Naive thymus-derived CD4-positive, alpha-beta T cell (primary cell): ENCODE results near the gene WDR27. TPM values are rescaled to one million over a fixed set of nuclear protein-coding genes. Genes with fewer than 3 reads are reported as not detected.

Source experiments
- ATAC-seq: fragments of 150-1000 bp; cut with Tn5 transposase; 2 replicates; pipeline ENCODE4 v1.10.0; 2021; ENCODE audit warnings: mild to moderate bottlenecking, moderate library complexity
- CTCF ChIA-PET: fragments of 350-600 bp; sonication (Branson Sonifier 250); formaldehyde crosslinking; loops from one replicate; lab custom pipeline; 2021; ENCODE audit warnings: antibody characterized with exemption; lab: Charles Lee
- POLR2A ChIA-PET: fragments of 350-600 bp; sonication (Branson Sonifier 250); formaldehyde crosslinking; loops from one replicate; lab custom pipeline; 2021; ENCODE audit warnings: antibody characterized with exemption, inconsistent platforms; lab: Charles Lee
- DNase-seq, 9 donors: peaks; one replicate each; pipeline versions ENCODE4 v3.0.0 to v3.0.0-alpha.2; 2020 to 2022; ENCODE audit warnings: mixed read lengths in 1 of 9
- H3K27ac ChIP-seq: one replicate; pipeline ENCODE4 v1.7.0; 2013; ENCODE audit warnings: mild to moderate bottlenecking, low read depth, low read length, moderate library complexity
- H3K27me3 ChIP-seq, 2 donors: one replicate each; pipeline ENCODE4 v1.7.0; 2013; ENCODE audit warnings: low read length in 2 of 2, mild to moderate bottlenecking in 2 of 2, moderate library complexity in 2 of 2; ENCODE audit not compliant: control insufficient read depth in 2 of 2, insufficient read depth in 2 of 2
- H3K36me3 ChIP-seq, 3 experiments: 1 replicate in 2 of 3; 2 replicates in 1 of 3; pipeline ENCODE4 v1.7.0; 2013; ENCODE audit warnings: low read length in 3 of 3, mild to moderate bottlenecking in 3 of 3, moderate library complexity in 1 of 3; ENCODE audit not compliant: insufficient read depth in 3 of 3, control insufficient read depth in 2 of 3
- H3K4me1 ChIP-seq, 2 donors: one replicate each; pipeline ENCODE4 v1.7.0; 2013; ENCODE audit warnings: low read length in 2 of 2, mild to moderate bottlenecking in 2 of 2, moderate library complexity in 1 of 2; ENCODE audit not compliant: control insufficient read depth in 2 of 2, insufficient read depth in 2 of 2
- H3K4me3 ChIP-seq: 2 replicates; pipeline ENCODE4 v1.7.0; 2013; ENCODE audit warnings: mild to moderate bottlenecking, low read length
- H3K9me3 ChIP-seq, 3 experiments: 1 replicate in 2 of 3; 2 replicates in 1 of 3; pipeline ENCODE4 v1.7.0; 2013; ENCODE audit warnings: low read length in 3 of 3; ENCODE audit not compliant: control insufficient read depth in 2 of 3
- H3K27ac Mint-ChIP-seq, 9 donors: one replicate each; pipeline ENCODE4 v1.8.0; 2020 to 2022; ENCODE audit warnings: mixed read lengths in 9 of 9, mild to moderate bottlenecking in 8 of 9, moderate library complexity in 5 of 9, inconsistent platforms in 2 of 9
- H3K27me3 Mint-ChIP-seq, 5 donors: one replicate each; pipeline ENCODE4 v1.8.0; 2021 to 2022; ENCODE audit warnings: mixed read lengths in 5 of 5, mild to moderate bottlenecking in 1 of 5
- H3K36me3 Mint-ChIP-seq, 5 donors: one replicate each; pipeline ENCODE4 v1.8.0; 2020 to 2022; ENCODE audit warnings: mixed read lengths in 5 of 5, mild to moderate bottlenecking in 3 of 5, inconsistent platforms in 1 of 5
- H3K4me1 Mint-ChIP-seq, 7 donors: one replicate each; pipeline ENCODE4 v1.8.0; 2020 to 2022; ENCODE audit warnings: mixed read lengths in 7 of 7, mild to moderate bottlenecking in 3 of 7, inconsistent platforms in 1 of 7
- H3K4me3 Mint-ChIP-seq, 10 donors: one replicate each; pipeline ENCODE4 v1.8.0; 2020 to 2022; ENCODE audit warnings: mild to moderate bottlenecking in 10 of 10, mixed read lengths in 10 of 10, moderate library complexity in 6 of 10, inconsistent platforms in 2 of 10
- H3K9me3 Mint-ChIP-seq, 11 donors: one replicate each; pipeline ENCODE4 v1.8.0; 2020 to 2022; ENCODE audit warnings: mixed read lengths in 11 of 11, mild to moderate bottlenecking in 4 of 11, inconsistent platforms in 1 of 11, moderate library complexity in 1 of 11
- intact Hi-C, 2 donors: fragments of 100-400 bp; cut with micrococcal nuclease; formaldehyde crosslinking; loops; one replicate each; pipeline ENCODE4 v1.15.1; 2023
- polyA plus RNA-seq, 2 donors: library from polyadenylated mRNA; unstranded; fragments of 300-500 nt; fragmentation: Illumina TruSeq; gene quantifications; one replicate each; pipeline ENCODE4 v1.2.3, GENCODE V29; 2021
- total RNA-seq, 6 experiments: library from RNA in 5 of 6; stranded (reverse) in 5 of 6; gene quantifications; 1 replicate in 5 of 6; 2 replicates in 1 of 6; pipeline ENCODE4 v1.2.3 and lab custom pipeline; 2021 to 2026

Gene WDR27
- total and polyA plus RNA-seq, 7 experiments from 2014 or later = 6.7 to 89.0 (median 36.0) TPM

DNA sequence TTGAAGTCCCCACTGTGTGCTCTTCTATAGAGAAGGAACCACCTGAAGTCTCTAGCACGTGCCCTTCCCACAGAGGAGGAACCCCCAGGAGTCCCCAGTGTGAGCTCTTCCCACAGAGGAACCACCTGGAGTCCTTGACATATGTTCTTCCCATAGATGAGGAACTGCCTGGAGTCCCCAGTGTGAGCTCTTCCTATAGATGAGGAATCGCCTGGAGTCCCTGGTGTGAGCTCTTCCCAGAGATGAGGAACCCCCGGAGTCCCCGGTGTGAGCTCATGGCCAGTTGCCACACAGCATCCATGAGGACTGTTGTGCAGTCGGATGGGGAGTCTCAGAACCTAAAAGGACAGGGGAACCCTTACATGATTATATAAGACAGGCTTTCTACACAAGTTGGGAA is 290.1 kb downstream of the WDR27 start:
- intact Hi-C loops = no loop called here
- H3K9me3 ChIP-seq = peaks cover 0 to 7% (median 0%) of the 10 kb centered on the region in 3 experiments
- H3K4me3 ChIP-seq = no peak overlapping the region
- no peaks in the 10 kb centered on the region for H3K4me1 ChIP-seq
- H3K27me3 ChIP-seq = no peaks in the 10 kb centered on the region
- Mint-ChIP-seq H3K36me3 (peaks cover 0 to 13% (median 0%) of the 10 kb centered on the region in 5 donors), H3K27me3 (peaks cover 0 to 34% (median 19%) of the 10 kb centered on the region in 5 donors), H3K4me1 (no peaks in the 10 kb centered on the region), H3K27ac (no peak overlapping the region), H3K9me3 (peaks cover 3 to 31% (median 10%) of the 10 kb centered on the region in 11 donors), H3K4me3 (no peak overlapping the region)
- POLR2A ChIA-PET = no interaction called here
- CTCF ChIA-PET = no interaction called here
- DNase-seq (no peak), ATAC-seq (no peak)
- H3K36me3 ChIP-seq = no peaks in the 10 kb centered on the region
- H3K27ac ChIP-seq = no peak overlapping the region

GRCh38 chr6:169411296-169411695 is 290.5 kb downstream of the WDR27 start:
- Histone ChIP-seq H3K9me3 (peaks cover 0 to 7% (median 0%) of the 10 kb centered on the region in 3 experiments), H3K36me3 (no peaks in the 10 kb centered on the region), H3K27me3 (no peaks in the 10 kb centered on the region), H3K27ac (no peak overlapping the region), H3K4me1 (no peaks in the 10 kb centered on the region), H3K4me3 (no peak overlapping the region)
- peaks cover 3 to 31% (median 10%) of the 10 kb centered on the region in 11 donors for H3K9me3 Mint-ChIP-seq
- H3K4me3 Mint-ChIP-seq = no peak overlapping the region
- intact Hi-C loops = no loop called here
- H3K36me3 Mint-ChIP-seq = peaks cover 0 to 13% (median 0%) of the 10 kb centered on the region in 5 donors
- H3K27ac Mint-ChIP-seq = no peak overlapping the region
- peaks cover 0 to 34% (median 21%) of the 10 kb centered on the region in 5 donors for H3K27me3 Mint-ChIP-seq
- ATAC-seq (no peak), DNase-seq (no peak)
- ChIA-PET CTCF (no interaction called here), POLR2A (no interaction called here)
- no peaks in the 10 kb centered on the region for H3K4me1 Mint-ChIP-seq

- POLR2A ChIA-PET = no interaction called here
- Mint-ChIP-seq H3K4me1 (no peaks in the 10 kb centered on the region), H3K9me3 (peaks cover 3 to 24% (median 8%) of the 10 kb centered on the region in 11 donors), H3K27me3 (peaks cover 0 to 38% (median 28%) of the 10 kb centered on the region in 5 donors), H3K36me3 (peaks cover 0 to 7% (median 0%) of the 10 kb centered on the region in 5 donors), H3K27ac (no peak overlapping the region), H3K4me3 (no peak overlapping the region)
- Histone ChIP-seq H3K36me3 (no peaks in the 10 kb centered on the region), H3K27ac (no peak overlapping the region), H3K4me3 (no peak overlapping the region), H3K4me1 (no peaks in the 10 kb centered on the region), H3K27me3 (no peaks in the 10 kb centered on the region), H3K9me3 (peaks cover 0 to 3% (median 0%) of the 10 kb centered on the region in 3 experiments)
- no peak for DNase-seq
- CTCF ChIA-PET = interaction anchor here (0.9 kb wide), 1 partner anchor 13 kb away, joined by 3 read pairs; no protein-coding TSS in a partner anchor
- intact Hi-C loops = no loop called here
- no peak for ATAC-seq
Measured at GRCh38 chr6:169409742-169410312, 292.0 kb downstream of the WDR27 start.

- DNase-seq (no peak), ATAC-seq (no peak)
- Mint-ChIP-seq H3K4me3 (no peak overlapping the region), H3K9me3 (peaks cover 0 to 2% (median 0%) of the 10 kb centered on the region in 11 donors), H3K27ac (no peak overlapping the region), H3K27me3 (peaks cover 0 to 42% (median 36%) of the 10 kb centered on the region in 5 donors), H3K36me3 (no peaks in the 10 kb centered on the region), H3K4me1 (no peaks in the 10 kb centered on the region)
- POLR2A ChIA-PET = no interaction called here
- Histone ChIP-seq H3K9me3 (no peaks in the 10 kb centered on the region), H3K4me3 (no peak overlapping the region), H3K4me1 (no peaks in the 10 kb centered on the region), H3K27me3 (no peaks in the 10 kb centered on the region), H3K36me3 (no peaks in the 10 kb centered on the region), H3K27ac (no peak overlapping the region)
- intact Hi-C loops = no loop called here
- CTCF ChIA-PET = no interaction called here
Measured at GRCh38 chr6:169407325-169407724, 294.5 kb downstream of the WDR27 start.

Other genes starting within 250 kb of the WDR27 start
- 10 to 100 TPM; 16.0 to 38.1 (median 19.3) TPM for gene C6orf120, start 97 bp upstream of the WDR27 start, total RNA-seq
- gene C6orf120, start 97 bp upstream of the WDR27 start, polyA plus RNA-seq = 10 to 100 TPM in 1 of 2 donors, 1 to 10 TPM in 1; 8.7 to 13.0 TPM
- gene PHF10, start 22.5 kb upstream of the WDR27 start, total RNA-seq = 100 to 1,000 TPM in 2 of 5 experiments, 10 to 100 TPM in 3; 58.7 to 124 (median 93.4) TPM
- gene PHF10, start 22.5 kb upstream of the WDR27 start, polyA plus RNA-seq = 10 to 100 TPM; 17.1 to 21.9 TPM
- gene DYNLT2, start 49.5 kb upstream of the WDR27 start, total RNA-seq = 1 to 10 TPM; 2.5 to 4.7 (median 4.1) TPM
- 1 to 10 TPM in 1 of 2 donors, under 1 TPM in 1; 0.58 to 1.6 TPM for gene DYNLT2, start 49.5 kb upstream of the WDR27 start, polyA plus RNA-seq
- gene ERMARD, start 49.6 kb upstream of the WDR27 start, total RNA-seq = 10 to 100 TPM; 30.3 to 43.7 (median 35.7) TPM
- 10 to 100 TPM in 1 of 2 donors, 1 to 10 TPM in 1; 5.5 to 18.5 TPM for gene ERMARD, start 49.6 kb upstream of the WDR27 start, polyA plus RNA-seq